GM23338 (cell line): ENCODE data around the gene CERK.

ENCODE experiments used
- CREB1 ChIP-seq: fragments of 250-450 bp; sonication (Bioruptor Pico); IDR thresholded peaks from 2 replicates; pipeline ENCODE4 v1.5.0; 2020; ENCODE audit warnings: low read depth, mild to moderate bottlenecking, moderate library complexity
- EZH2 ChIP-seq: fragments of 200-600 bp; sonication (generic); IDR thresholded peaks from one replicate; pipeline ENCODE4 v1.8.0; 2017; ENCODE audit warnings: antibody characterized with exemption, mild to moderate bottlenecking, low read depth; ENCODE audit not compliant: unreplicated experiment
- EZH2phosphoT487 ChIP-seq: fragments of 200-600 bp; sonication (generic); IDR thresholded peaks from one replicate; pipeline ENCODE4 v1.8.1; 2018; ENCODE audit warnings: antibody characterized with exemption; ENCODE audit not compliant: unreplicated experiment
- JUNB ChIP-seq: IDR thresholded peaks from one replicate; pipeline ENCODE4 v1.6.1; 2016; ENCODE audit warnings: antibody characterized with exemption; ENCODE audit not compliant: unreplicated experiment
- NANOG ChIP-seq: IDR thresholded peaks from 2 replicates; pipeline ENCODE4 v1.6.1; 2016; ENCODE audit warnings: antibody characterized with exemption, borderline replicate concordance
- POLR2AphosphoS5 ChIP-seq: IDR thresholded peaks from 2 replicates; pipeline ENCODE4 v1.6.1; 2016; ENCODE audit warnings: antibody characterized with exemption, low read depth
- REST ChIP-seq: IDR thresholded peaks from one replicate; pipeline ENCODE4 v1.6.1; 2018; ENCODE audit warnings: antibody characterized with exemption; ENCODE audit not compliant: unreplicated experiment
- STAT1 ChIP-seq: IDR thresholded peaks from one replicate; pipeline ENCODE4 v1.6.1; 2016; ENCODE audit warnings: antibody characterized with exemption; ENCODE audit not compliant: unreplicated experiment
- ZNF114 ChIP-seq: fragments of 250-450 bp; sonication (Bioruptor Pico); IDR thresholded peaks from 2 replicates; pipeline ENCODE4 v1.5.0; 2020; ENCODE audit warnings: mild to moderate bottlenecking, moderate library complexity
- ZNF331 ChIP-seq: fragments of 250-450 bp; sonication (Bioruptor Pico); IDR thresholded peaks from 2 replicates; pipeline ENCODE4 v1.5.0; 2020; ENCODE audit warnings: low read depth, mild to moderate bottlenecking, moderate library complexity
- ZNF462 ChIP-seq: fragments of 250-450 bp; sonication (Bioruptor Pico); IDR thresholded peaks from 2 replicates; pipeline ENCODE4 v1.5.0; 2020; ENCODE audit warnings: mild to moderate bottlenecking, moderate library complexity
- TF ChIP-seq, protein P1 (sequence below), 2 experiments: fragments of 200-600 bp in 1 of 2; sonication (generic) in 1 of 2; conservative IDR thresholded peaks; 2 replicates each; pipeline versions ENCODE4 v1.5.1 to v1.6.1; 2016 to 2017; ENCODE audit warnings: antibody characterized with exemption in 2 of 2, low read depth in 2 of 2, mild to moderate bottlenecking in 2 of 2, moderate library complexity in 1 of 2
- TF ChIP-seq, protein P2 (sequence below): IDR thresholded peaks from 2 replicates; pipeline ENCODE4 v1.6.1; 2016; ENCODE audit warnings: antibody characterized with exemption

- no peak for TF ChIP-seq EZH2
- no peak for TF ChIP-seq POLR2AphosphoS5
- TF ChIP-seq, protein P1, sequence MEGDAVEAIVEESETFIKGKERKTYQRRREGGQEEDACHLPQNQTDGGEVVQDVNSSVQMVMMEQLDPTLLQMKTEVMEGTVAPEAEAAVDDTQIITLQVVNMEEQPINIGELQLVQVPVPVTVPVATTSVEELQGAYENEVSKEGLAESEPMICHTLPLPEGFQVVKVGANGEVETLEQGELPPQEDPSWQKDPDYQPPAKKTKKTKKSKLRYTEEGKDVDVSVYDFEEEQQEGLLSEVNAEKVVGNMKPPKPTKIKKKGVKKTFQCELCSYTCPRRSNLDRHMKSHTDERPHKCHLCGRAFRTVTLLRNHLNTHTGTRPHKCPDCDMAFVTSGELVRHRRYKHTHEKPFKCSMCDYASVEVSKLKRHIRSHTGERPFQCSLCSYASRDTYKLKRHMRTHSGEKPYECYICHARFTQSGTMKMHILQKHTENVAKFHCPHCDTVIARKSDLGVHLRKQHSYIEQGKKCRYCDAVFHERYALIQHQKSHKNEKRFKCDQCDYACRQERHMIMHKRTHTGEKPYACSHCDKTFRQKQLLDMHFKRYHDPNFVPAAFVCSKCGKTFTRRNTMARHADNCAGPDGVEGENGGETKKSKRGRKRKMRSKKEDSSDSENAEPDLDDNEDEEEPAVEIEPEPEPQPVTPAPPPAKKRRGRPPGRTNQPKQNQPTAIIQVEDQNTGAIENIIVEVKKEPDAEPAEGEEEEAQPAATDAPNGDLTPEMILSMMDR (conservative IDR thresholded peaks at IDR 0.05; ENCODE audit: low read depth in 2 of 2), result no peak
- TF ChIP-seq NANOG, result no peak
- TF ChIP-seq REST, result no peak
- no peak for TF ChIP-seq ZNF331
- TF ChIP-seq EZH2phosphoT487, result no peak
- TF ChIP-seq, protein P2, sequence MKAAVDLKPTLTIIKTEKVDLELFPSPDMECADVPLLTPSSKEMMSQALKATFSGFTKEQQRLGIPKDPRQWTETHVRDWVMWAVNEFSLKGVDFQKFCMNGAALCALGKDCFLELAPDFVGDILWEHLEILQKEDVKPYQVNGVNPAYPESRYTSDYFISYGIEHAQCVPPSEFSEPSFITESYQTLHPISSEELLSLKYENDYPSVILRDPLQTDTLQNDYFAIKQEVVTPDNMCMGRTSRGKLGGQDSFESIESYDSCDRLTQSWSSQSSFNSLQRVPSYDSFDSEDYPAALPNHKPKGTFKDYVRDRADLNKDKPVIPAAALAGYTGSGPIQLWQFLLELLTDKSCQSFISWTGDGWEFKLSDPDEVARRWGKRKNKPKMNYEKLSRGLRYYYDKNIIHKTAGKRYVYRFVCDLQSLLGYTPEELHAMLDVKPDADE, result no peak
- TF ChIP-seq STAT1, result no peak
- TF ChIP-seq CREB1 (CRISPR knock-in tag), result no peak
- TF ChIP-seq JUNB, result no peak
- TF ChIP-seq ZNF462 (CRISPR knock-in tag), result no peak
- no peak for TF ChIP-seq ZNF114
Observed at GRCh38 chr22:46707827-46708570, 30.1 kb downstream of the CERK start.
